H1 (cell line): ENCODE results near the gene DTD1. TPM values are rescaled to one million over a fixed set of nuclear protein-coding genes. Genes with fewer than 3 reads are reported as not detected.

Experiments used
- CTCF ChIA-PET: fragments of 300-600 bp; sonication (Branson Sonifier 250); formaldehyde crosslinking; loops from one replicate; lab custom pipeline; 2021; ENCODE audit not compliant: partially characterized antibody; lab: Charles Lee
- POLR2A ChIA-PET: fragments of 300-600 bp; sonication (Branson Sonifier 250); formaldehyde crosslinking; loops from one replicate; lab custom pipeline; 2021; ENCODE audit warnings: inconsistent platforms; ENCODE audit not compliant: partially characterized antibody; lab: Charles Lee
- DNase-seq, 2 experiments: peaks; one replicate each; pipeline versions ENCODE4 v3.0.0 to v3.0.0-alpha.2; 2010 to 2022; ENCODE audit warnings: low spot score in 2 of 2, low read depth in 1 of 2, mixed read lengths in 1 of 2
- FAIRE-seq: peaks from 2 replicates; lab custom pipeline; 2011; peaks lifted over from hg19 to GRCh38; lab: Jason Lieb, UNC
- H2AFZ ChIP-seq: 2 replicates; pipeline ENCODE4 v1.8.1; 2012; ENCODE audit warnings: low read length, inconsistent platforms
- H2AK5ac ChIP-seq: 2 replicates; pipeline ENCODE4 v1.6.1; 2013; ENCODE audit warnings: low read depth, low read length
- H2BK120ac ChIP-seq: replicated peaks from 2 replicates; pipeline ENCODE3; 2013; ENCODE audit warnings: low read depth, low read length, inconsistent platforms
- H2BK12ac ChIP-seq: 2 replicates; pipeline ENCODE4 v1.6.1; 2013; ENCODE audit warnings: low read depth, low read length
- H2BK15ac ChIP-seq: 2 replicates; pipeline ENCODE4 v1.6.1; 2013; ENCODE audit warnings: low read length
- H2BK20ac ChIP-seq: 2 replicates; pipeline ENCODE4 v1.6.1; 2013; ENCODE audit warnings: low read length
- H2BK5ac ChIP-seq: 2 replicates; pipeline ENCODE4 v1.6.1; 2013; ENCODE audit warnings: low read depth, low read length
- H3K14ac ChIP-seq: 2 replicates; pipeline ENCODE4 v1.6.1; 2013; ENCODE audit warnings: inconsistent platforms; ENCODE audit not compliant: insufficient read length
- H3K18ac ChIP-seq: 2 replicates; pipeline ENCODE4 v1.6.1; 2013; ENCODE audit warnings: low read length; ENCODE audit errors: extremely low read depth
- H3K23ac ChIP-seq: 2 replicates; pipeline ENCODE4 v1.6.1; 2013; ENCODE audit warnings: inconsistent platforms; ENCODE audit not compliant: insufficient read length
- H3K23me2 ChIP-seq: 2 replicates; pipeline ENCODE4 v1.6.1; 2013; ENCODE audit warnings: low read depth, low read length
- H3K27ac ChIP-seq: 2 replicates; pipeline ENCODE4 v1.6.1; 2011; ENCODE audit warnings: low read depth, low read length, inconsistent platforms
- H3K27me3 ChIP-seq, 4 experiments: replicated peaks in 1 of 4; 1 replicate in 1 of 4; 2 replicates in 3 of 4; pipeline versions ENCODE4 v1.6.1 to v1.8.1; 2011 to 2013; ENCODE audit warnings: low read length in 3 of 4, mild to moderate bottlenecking in 3 of 4, inconsistent platforms in 2 of 4, mixed read lengths in 2 of 4, moderate library complexity in 1 of 4; ENCODE audit not compliant: control insufficient read depth in 3 of 4, insufficient read depth in 3 of 4; ENCODE audit errors: extremely low read depth in 1 of 4
- H3K36me3 ChIP-seq, 4 experiments: 2 replicates each; pipeline versions ENCODE4 v1.6.1 to v1.8.1; 2011 to 2013; ENCODE audit warnings: mild to moderate bottlenecking in 4 of 4, low read length in 3 of 4, moderate library complexity in 2 of 4, control low read depth in 1 of 4, inconsistent platforms in 1 of 4; ENCODE audit not compliant: insufficient read depth in 4 of 4, control insufficient read depth in 2 of 4
- H3K4ac ChIP-seq: replicated peaks from 2 replicates; pipeline ENCODE3; 2013; ENCODE audit warnings: low read length, low read depth, mixed read lengths, inconsistent platforms; ENCODE audit not compliant: insufficient read length
- H3K4me1 ChIP-seq, 4 experiments: replicated peaks in 1 of 4; 1 replicate in 1 of 4; 2 replicates in 3 of 4; pipeline versions ENCODE4 v1.6.1 to v1.8.1; 2011 to 2013; ENCODE audit warnings: low read length in 3 of 4, inconsistent platforms in 2 of 4, mixed read lengths in 1 of 4; ENCODE audit not compliant: insufficient read depth in 4 of 4, control insufficient read depth in 3 of 4
- H3K4me2 ChIP-seq, 2 experiments: 2 replicates each; pipeline versions ENCODE4 v1.6.1 to v1.8.1; 2011 to 2013; ENCODE audit warnings: low read depth in 2 of 2, low read length in 2 of 2, control low read depth in 1 of 2, inconsistent platforms in 1 of 2, mild to moderate bottlenecking in 1 of 2; ENCODE audit not compliant: insufficient read depth in 1 of 2
- H3K4me3 ChIP-seq, 4 experiments: fragments of 200-600, 300-600 bp in 1 of 4; sonication (generic), shearing (Covaris generic), sonication (Bioruptor Twin) in 1 of 4; 2 replicates each; pipeline versions ENCODE4 v1.5.1 to v1.8.1; 2011 to 2016; ENCODE audit warnings: low read length in 4 of 4, low read depth in 3 of 4, control low read depth in 2 of 4, inconsistent platforms in 2 of 4, mild to moderate bottlenecking in 2 of 4, mixed read lengths in 1 of 4, moderate library complexity in 1 of 4; ENCODE audit not compliant: insufficient read depth in 2 of 4; ENCODE audit errors: extremely low read depth in 1 of 4
- H3K56ac ChIP-seq: replicated peaks from 2 replicates; pipeline ENCODE3; 2013; ENCODE audit warnings: low read depth, mild to moderate bottlenecking, mixed read lengths, low read length, inconsistent platforms; ENCODE audit not compliant: insufficient read length
- H3K79me1 ChIP-seq: 2 replicates; pipeline ENCODE4 v1.6.1; 2013; ENCODE audit warnings: low read depth, low read length, control low read depth
- H3K79me2 ChIP-seq, 2 experiments: 2 replicates each; pipeline versions ENCODE4 v1.6.1 to v1.8.1; 2012 to 2013; ENCODE audit warnings: low read length in 2 of 2, mild to moderate bottlenecking in 2 of 2, inconsistent platforms in 1 of 2; ENCODE audit not compliant: insufficient read depth in 2 of 2, control insufficient read depth in 1 of 2
- H3K9ac ChIP-seq, 4 experiments: replicated peaks in 1 of 4; 1 replicate in 1 of 4; 2 replicates in 3 of 4; pipeline versions ENCODE4 v1.6.1 to v1.8.1; 2011 to 2013; ENCODE audit warnings: low read depth in 3 of 4, low read length in 3 of 4, control low read depth in 2 of 4, mild to moderate bottlenecking in 2 of 4, moderate library complexity in 2 of 4, inconsistent platforms in 1 of 4; ENCODE audit errors: extremely low read depth in 1 of 4
- H3K9me3 ChIP-seq, 2 experiments: 2 replicates each; pipeline versions ENCODE4 v1.6.1 to v1.8.1; 2012 to 2013; ENCODE audit warnings: mild to moderate bottlenecking in 2 of 2, moderate library complexity in 2 of 2, control low read depth in 1 of 2, inconsistent platforms in 1 of 2, low read depth in 1 of 2, low read length in 1 of 2, mixed read lengths in 1 of 2; ENCODE audit not compliant: insufficient read depth in 2 of 2
- H4K20me1 ChIP-seq, 2 experiments: replicated peaks in 1 of 2; 2 replicates each; pipeline versions ENCODE3 to v1.8.1; 2011 to 2013; ENCODE audit warnings: inconsistent platforms in 2 of 2, low read length in 2 of 2, mild to moderate bottlenecking in 1 of 2; ENCODE audit not compliant: insufficient read depth in 2 of 2, control insufficient read depth in 1 of 2
- H4K5ac ChIP-seq: 2 replicates; pipeline ENCODE4 v1.6.1; 2013; ENCODE audit warnings: low read length, low read depth, mixed read lengths, inconsistent platforms; ENCODE audit not compliant: insufficient read length
- H4K8ac ChIP-seq: 2 replicates; pipeline ENCODE4 v1.8.0; 2013; ENCODE audit warnings: mild to moderate bottlenecking, moderate library complexity, low read length, inconsistent platforms; ENCODE audit not compliant: insufficient read depth; ENCODE audit errors: extremely low read depth
- H4K91ac ChIP-seq: replicated peaks from 2 replicates; pipeline ENCODE3; 2013; ENCODE audit warnings: low read length, mixed read lengths, inconsistent platforms; ENCODE audit not compliant: insufficient read length
- MAX ChIP-seq: IDR thresholded peaks from 2 replicates; pipeline ENCODE4 v1.6.1; 2012; ENCODE audit warnings: inconsistent platforms
- WGBS, 2 experiments: shearing (Covaris generic) in 1 of 2; methylation state at CpG; one replicate each; pipeline versions ENCODE4 v1.1.6 to v1.1.7; 2013 to 2015; ENCODE audit warnings: low lambda C conversion rate in 2 of 2, mixed read lengths in 2 of 2, inconsistent platforms in 1 of 2, low coverage in 1 of 2, missing lambda C conversion rate in 1 of 2; ENCODE audit not compliant: insufficient replicate concordance in 2 of 2, insufficient coverage in 1 of 2, insufficient read length in 1 of 2; ENCODE audit errors: extremely low coverage in 1 of 2, missing lambda C conversion rate in 1 of 2; 5-methylcytosine and 5-hydroxymethylcytosine counted together
- polyA plus RNA-seq, 7 experiments: library from polyadenylated mRNA; depleted of rRNA in 3 of 7; stranded (reverse) in 5 of 7; unstranded in 2 of 7; fragments of >200 nt in 5 of 7; fragments of 200-250 nt in 2 of 7; gene quantifications; 1 replicate in 5 of 7; 2 replicates in 1 of 7; 4 replicates in 1 of 7; pipeline versions ENCODE4 v1.2.1 to v1.2.3, GENCODE V29; 2011 to 2013; ENCODE audit warnings: missing spikeins in 2 of 7, mixed read lengths in 2 of 7
- total RNA-seq: library from RNA; stranded (reverse); fragmentation: NEBNext Ultra II Directional; extraction: Animal tissue kit (Norgen Biotek cat#: 25700); gene quantifications from 2 replicates; pipeline ENCODE4 v1.2.1, GENCODE V29; 2021

DTD1 gene
- total and polyA plus RNA-seq, 2 of the 8 experiments (the other 6 are each of a cell fraction or from before 2014, with no cell fraction given), result 49.7 to 66.6 TPM

DNA sequence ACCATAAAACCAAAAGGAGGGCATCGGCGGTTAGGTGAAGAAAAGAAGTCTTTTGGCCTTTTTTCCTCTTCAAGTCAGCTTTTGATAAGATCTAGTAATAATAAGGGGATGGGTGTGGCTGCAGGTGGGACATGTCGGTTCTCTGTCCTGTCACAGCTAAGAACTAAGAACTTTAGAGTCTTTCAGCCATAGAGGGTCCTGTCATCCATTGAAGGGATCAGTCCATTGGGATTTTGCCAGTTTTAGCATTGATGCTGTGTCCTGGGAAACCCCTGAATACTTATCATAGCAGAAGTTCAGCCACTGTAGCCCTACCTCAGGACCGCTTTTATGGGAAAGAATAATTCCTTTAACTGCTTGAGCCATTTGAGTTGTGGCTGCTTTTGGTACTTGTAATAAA is 207.5 kb downstream of the DTD1 start:
- Histone ChIP-seq H3K79me2 (no peaks in the 10 kb centered on the region), H2BK12ac (no peak overlapping the region), H3K14ac (no peak overlapping the region), H3K18ac (no peak overlapping the region), H3K4me1 (no peaks in the 10 kb centered on the region), H3K36me3 (peaks cover 0 to 2% (median 0%) of the 10 kb centered on the region in 4 experiments; a peak in 1 of 8 replicates), H3K56ac (no peak overlapping the region), H3K4ac (no peak overlapping the region), H4K20me1 (no peaks in the 10 kb centered on the region), H2BK120ac (no peak overlapping the region), H2AK5ac (no peak overlapping the region), H3K23me2 (no peaks in the 10 kb centered on the region), H2BK5ac (no peak overlapping the region), H4K91ac (no peak overlapping the region), H4K5ac (no peak overlapping the region), H2BK15ac (no peak overlapping the region), H3K4me2 (no peak overlapping the region), H2BK20ac (no peak overlapping the region), H2AFZ (no peak overlapping the region), H3K9ac (no peak overlapping the region), H3K27me3 (peaks cover 0 to 7% (median 3%) of the 10 kb centered on the region in 4 experiments; a peak in 5 of 7 replicates), H4K8ac (no peak overlapping the region), H3K23ac (no peak overlapping the region), H3K9me3 (peaks cover 0 to 3% of the 10 kb centered on the region in 2 experiments; a peak in 1 of 4 replicates), H3K79me1 (no peaks in the 10 kb centered on the region), H3K27ac (no peak overlapping the region), H3K4me3 (no peak overlapping the region)
- no peak for TF ChIP-seq MAX
- no peak for FAIRE-seq
- ChIA-PET POLR2A (no interaction called here), CTCF (no interaction called here)
- no peak for DNase-seq
- WGBS, 2 experiments, result 95% methylated on average over 4 of the region's 4 CpGs; no CpG with 5 or more reads in 1 of the 2 experiments
